A549 treated with Hydrocortisone at 1 μM for 4 hours (cell line): ENCODE measurements around the gene TLX1. TPM values are rescaled to one million over a fixed set of nuclear protein-coding genes. Genes with fewer than 3 reads are reported as not detected.

Experiments used
- total RNA-seq: library from RNA; stranded (reverse); fragments of 200-300 nt; extraction: Qiagen RNA extraction; gene quantifications from 5 replicates; pipeline ENCODE4 v1.2.3, GENCODE V29; 2022

The TLX1 gene
- total RNA-seq = not detected in 5 replicates

GRCh38 chr10:101130984-101131961 lies at the start of gene TLX1:
Gene TLX1, plus strand, starts transcription at chr10:101131300. Its CDS starts 242 bp downstream, at chr10:101131542.

Other genes with a start within 250 kb of the TLX1 start
- 8.0 to 10.8 TPM (median 9.5 TPM) in 5 replicates for gene SLF2, start 218.3 kb upstream of the TLX1 start, total RNA-seq
- gene SEMA4G, start 161.8 kb upstream of the TLX1 start, total RNA-seq = 6.9 to 8.5 TPM (median 7.8 TPM) in 5 replicates
- 72.5 to 96.0 TPM (median 93.9 TPM) in 5 replicates for gene MRPL43, start 143.8 kb upstream of the TLX1 start, total RNA-seq
- 34.1 to 46.2 TPM (median 36.9 TPM) in 5 replicates for gene TWNK, start 143.8 kb upstream of the TLX1 start, total RNA-seq
- 34.2 to 41.0 TPM (median 38.1 TPM) in 5 replicates for gene LZTS2, start 131.5 kb upstream of the TLX1 start, total RNA-seq
- gene PDZD7, start 100.2 kb upstream of the TLX1 start, total RNA-seq = 0.67 to 1.1 TPM (median 0.77 TPM) in 5 replicates
- 40.5 to 52.6 TPM (median 46.1 TPM) in 5 replicates for gene SFXN3, start 100.1 kb upstream of the TLX1 start, total RNA-seq
- gene KAZALD1, start 69.3 kb upstream of the TLX1 start, total RNA-seq = 2.4 to 3.5 TPM (median 2.8 TPM) in 5 replicates
- gene LBX1, start 98.2 kb downstream of the TLX1 start, total RNA-seq = not detected in 5 replicates
- 8.3 to 10.7 TPM (median 9.5 TPM) in 5 replicates for gene BTRC, start 222.9 kb downstream of the TLX1 start, total RNA-seq